HepG2 (cell line): ENCODE measurements around the gene ATP6V1F.

Experiments used
- CHCHD3 ChIP-seq: sonication (generic); formaldehyde crosslinking; IDR thresholded peaks from 2 replicates; pipeline ENCODE4 v1.8.0; 2022; ENCODE audit warnings: mild to moderate bottlenecking, missing genetic modification reagents, moderate library complexity
- CTCF ChIP-seq: sonication (generic); formaldehyde crosslinking; IDR thresholded peaks from 2 replicates; pipeline ENCODE4 v1.5.0; 2020; ENCODE audit warnings: mild to moderate bottlenecking, missing genetic modification reagents, moderate library complexity
- FOSL2 ChIP-seq: sonication (generic); formaldehyde crosslinking; IDR thresholded peaks from 2 replicates; pipeline ENCODE4 v1.4.0; 2020; ENCODE audit warnings: missing genetic modification reagents
- HNF4A ChIP-seq: sonication (generic); formaldehyde crosslinking; IDR thresholded peaks from 2 replicates; pipeline ENCODE4 v1.4.0; 2020; ENCODE audit warnings: missing genetic modification reagents
- SMC3 ChIP-seq: IDR thresholded peaks from 2 replicates; pipeline ENCODE4 v1.6.1; 2011; ENCODE audit warnings: low read length, improper control_type of control experiment
- ZFP36 ChIP-seq: fragments of 150-350 bp; IDR thresholded peaks from 2 replicates; pipeline ENCODE4 v1.6.1; 2018; ENCODE audit warnings: borderline replicate concordance, low read length, low read depth; ENCODE audit not compliant: partially characterized antibody

DNA sequence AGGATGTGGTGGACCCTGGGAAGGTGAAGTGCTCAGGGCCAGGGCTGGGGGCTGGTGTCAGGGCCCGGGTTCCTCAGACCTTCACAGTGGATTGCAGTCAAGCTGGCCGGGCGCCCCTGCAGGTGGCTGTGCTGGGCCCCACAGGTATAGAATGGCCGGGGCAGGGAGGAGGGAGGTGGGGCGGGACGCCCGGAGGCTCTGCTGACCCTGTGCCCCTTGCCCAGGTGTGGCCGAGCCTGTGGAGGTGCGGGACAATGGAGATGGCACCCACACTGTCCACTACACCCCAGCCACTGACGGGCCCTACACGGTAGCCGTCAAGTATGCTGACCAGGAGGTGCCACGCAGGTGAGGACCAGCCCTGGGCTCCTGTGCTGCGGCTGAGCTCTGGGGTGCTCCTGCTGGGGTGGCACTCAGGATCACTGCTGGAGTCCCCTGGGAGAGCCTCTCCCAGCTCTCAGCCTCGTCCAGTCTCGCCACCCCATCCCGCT, 14.9 kb upstream of the ATP6V1F start:
- TF ChIP-seq ZFP36 (no peak), HNF4A (CRISPR knock-in tag) (no peak), FOSL2 (CRISPR knock-in tag) (no peak), SMC3 (no peak), CTCF (no peak), CHCHD3 (no peak)
